Spleen (tissue), 7 donors: ENCODE data around the gene OR9G4.

Experiments
- CTCF ChIP-seq, 11 experiments: fragments of 200-600 bp in 7 of 11; fragments of 450-650 bp in 4 of 11; sonication (generic) in 4 of 11; IDR thresholded peaks in 8 of 11; conservative IDR thresholded peaks in 3 of 11; 1 replicate in 7 of 11; 2 replicates in 4 of 11; pipeline versions ENCODE4 v1.4.0 to v1.8.0; 2016 to 2021; ENCODE audit warnings: antibody characterized with exemption in 11 of 11, inconsistent platforms in 4 of 11, mild to moderate bottlenecking in 1 of 11
- POLR2A ChIP-seq, 3 donors: fragments of 450-650 bp; IDR thresholded peaks; one replicate each; pipeline ENCODE4 v1.5.1; 2017; ENCODE audit warnings: antibody characterized with exemption in 3 of 3, mild to moderate bottlenecking in 1 of 3
- POLR2AphosphoS5 ChIP-seq, 3 donors: sonication (generic); formaldehyde crosslinking; IDR thresholded peaks; one replicate each; pipeline ENCODE4 v1.5.1; 2017; ENCODE audit warnings: antibody characterized with exemption in 3 of 3
- donor health status: DM: no; HTN: no; CAD: no; lungs with moderate emphysema.
- donor health status: DM: no; HTN: no; CAD: no.
- donor health status: DM: no; HTN: no; CAD: no.

- TF ChIP-seq CTCF (IDR thresholded peaks at IDR 0.05 in 8 of 11, conservative IDR thresholded peaks at IDR 0.05 in 3 of 11) (no peak), POLR2AphosphoS5 (IDR thresholded peaks at IDR 0.05) (no peak), POLR2A (IDR thresholded peaks at IDR 0.05) (no peak)
Observed at GRCh38 chr11:56716379-56716854, 32.1 kb downstream of the OR9G4 start.
